ENCODE data around the gene DUSP10.

DNA sequence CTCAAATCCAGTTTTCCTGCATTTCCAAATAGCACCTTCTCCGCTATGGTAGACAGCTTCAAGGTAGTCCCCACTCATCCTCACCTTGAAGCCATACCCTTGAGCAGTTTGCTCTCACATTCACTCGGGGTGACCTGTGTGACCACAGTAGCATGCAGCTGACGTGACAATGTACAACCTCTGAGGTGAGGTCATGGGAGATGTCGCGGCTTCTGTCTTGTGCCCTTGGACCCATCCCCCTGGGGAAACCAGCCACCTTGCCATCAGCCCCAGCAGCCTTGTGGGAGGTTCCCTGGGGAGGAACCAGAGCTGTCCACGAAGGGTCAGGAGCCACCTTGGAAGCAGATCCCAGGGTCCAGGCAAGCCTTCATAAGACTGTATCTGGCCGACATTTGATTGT lies 38.3 kb upstream of the DUSP10 start:
- TF ChIP-seq, protein P1, sequence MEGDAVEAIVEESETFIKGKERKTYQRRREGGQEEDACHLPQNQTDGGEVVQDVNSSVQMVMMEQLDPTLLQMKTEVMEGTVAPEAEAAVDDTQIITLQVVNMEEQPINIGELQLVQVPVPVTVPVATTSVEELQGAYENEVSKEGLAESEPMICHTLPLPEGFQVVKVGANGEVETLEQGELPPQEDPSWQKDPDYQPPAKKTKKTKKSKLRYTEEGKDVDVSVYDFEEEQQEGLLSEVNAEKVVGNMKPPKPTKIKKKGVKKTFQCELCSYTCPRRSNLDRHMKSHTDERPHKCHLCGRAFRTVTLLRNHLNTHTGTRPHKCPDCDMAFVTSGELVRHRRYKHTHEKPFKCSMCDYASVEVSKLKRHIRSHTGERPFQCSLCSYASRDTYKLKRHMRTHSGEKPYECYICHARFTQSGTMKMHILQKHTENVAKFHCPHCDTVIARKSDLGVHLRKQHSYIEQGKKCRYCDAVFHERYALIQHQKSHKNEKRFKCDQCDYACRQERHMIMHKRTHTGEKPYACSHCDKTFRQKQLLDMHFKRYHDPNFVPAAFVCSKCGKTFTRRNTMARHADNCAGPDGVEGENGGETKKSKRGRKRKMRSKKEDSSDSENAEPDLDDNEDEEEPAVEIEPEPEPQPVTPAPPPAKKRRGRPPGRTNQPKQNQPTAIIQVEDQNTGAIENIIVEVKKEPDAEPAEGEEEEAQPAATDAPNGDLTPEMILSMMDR (IDR thresholded peaks at IDR 0.05), result no peak
- no peak for TF ChIP-seq POLR2A (IDR thresholded peaks at IDR 0.05)
